Measurements from ENCODE around the gene ZNF552.

- TF ChIP-seq CTCF (IDR thresholded peaks at IDR 0.05; ENCODE audit: insufficient read depth, low read length) (no peak), POLR2AphosphoS5 (IDR thresholded peaks at IDR 0.05; ENCODE audit: low read depth) (no peak), REST (IDR thresholded peaks at IDR 0.05; ENCODE audit: insufficient replicate concordance, low read depth) (no peak)
Observed at GRCh38 chr19:57815247-57816075, 748 bp upstream of the ZNF552 start.

All from HL-60 (cell line).